ENCODE data around the gene EXOC8.

GRCh38 chr1:231357187-231357772, 19.6 kb upstream of the EXOC8 start:
- TF ChIP-seq REST (IDR thresholded peaks at IDR 0.05; ENCODE audit: borderline replicate concordance) (no peak), REST (CRISPR knock-in tag; IDR thresholded peaks at IDR 0.05; ENCODE audit: low read depth) (no peak), USF2 (CRISPR knock-in tag; IDR thresholded peaks at IDR 0.05) (no peak), BCLAF1 (IDR thresholded peaks at IDR 0.05; ENCODE audit: borderline replicate concordance in 1 of 2, control insufficient read depth in 1 of 2, low read depth in 2 of 2, low read length in 1 of 2) (no peak), CTCF (IDR thresholded peaks at IDR 0.05 in 2 of 3, conservative IDR thresholded peaks at IDR 0.05 in 1 of 3; ENCODE audit: insufficient read depth in 2 of 3, low read depth in 1 of 3, low read length in 3 of 3) (no peak), CEBPB (tag; IDR thresholded peaks at IDR 0.05) (no peak), ZNF274 (IDR thresholded peaks at IDR 0.05; ENCODE audit: borderline replicate concordance, low read depth, low read length) (no peak), PTRF (tag; IDR thresholded peaks at IDR 0.05) (no peak), MAX (CRISPR knock-in tag; IDR thresholded peaks at IDR 0.05) (no peak), HIVEP1 (CRISPR knock-in tag; IDR thresholded peaks at IDR 0.05) (no peak)
